SK-N-MC (cell line): Measurements from ENCODE around the gene SPHK1.

Experiments
- EZH2 ChIP-seq: fragments of 200-600 bp; sonication (generic); IDR thresholded peaks from one replicate; pipeline ENCODE4 v1.6.1; 2017; ENCODE audit warnings: antibody characterized with exemption
- POLR2AphosphoS5 ChIP-seq: IDR thresholded peaks from 2 replicates; pipeline ENCODE4 v1.6.1; 2012; ENCODE audit warnings: mild to moderate bottlenecking, low read depth, low read length, borderline replicate concordance

GRCh38 chr17:76427501-76428231 is 43.3 kb downstream of the SPHK1 start:
- TF ChIP-seq POLR2AphosphoS5 (no peak), EZH2 (no peak)
